Smooth muscle cell (in vitro differentiated cells): ENCODE results near the gene SERPINB11. TPM values are rescaled to one million over a fixed set of nuclear protein-coding genes. Genes with fewer than 3 reads are reported as not detected.

Experiments used
- DNase-seq: peaks from one replicate; lab custom pipeline; 2025; ENCODE audit not compliant: unreplicated experiment; lab: John Stamatoyannopoulos, UW
- H2AFZ ChIP-seq: fragments of 200-600 bp; sonication (generic); 2 replicates; pipeline ENCODE4 v1.6.0; 2016; ENCODE audit warnings: antibody characterized with exemption, low read depth, mild to moderate bottlenecking
- H3F3A ChIP-seq: fragments of 200-600 bp; sonication (generic); 2 replicates; pipeline ENCODE4 v1.6.0; 2017; ENCODE audit warnings: antibody characterized with exemption, low read depth
- H3K27ac ChIP-seq: fragments of 200-600 bp; sonication (generic); 2 replicates; pipeline ENCODE4 v1.5.1; 2016; ENCODE audit warnings: low read depth, mild to moderate bottlenecking
- H3K27me3 ChIP-seq: fragments of 200-600 bp; sonication (generic); 2 replicates; pipeline ENCODE4 v1.6.1; 2016; ENCODE audit warnings: low read depth, mild to moderate bottlenecking
- H3K36me3 ChIP-seq: fragments of 200-600 bp; sonication (generic); 2 replicates; pipeline ENCODE4 v1.5.1; 2016; ENCODE audit warnings: low read depth
- H3K4me1 ChIP-seq: fragments of 200-600 bp; sonication (generic); 2 replicates; pipeline ENCODE4 v1.5.1; 2016; ENCODE audit warnings: low read depth
- H3K4me2 ChIP-seq: fragments of 200-600 bp; sonication (generic); 2 replicates; pipeline ENCODE4 v1.6.0; 2016; ENCODE audit warnings: mild to moderate bottlenecking
- H3K4me3 ChIP-seq: fragments of 200-600 bp; sonication (generic); 2 replicates; pipeline ENCODE4 v1.5.1; 2016; ENCODE audit warnings: mild to moderate bottlenecking
- H3K79me2 ChIP-seq: fragments of 200-600 bp; sonication (generic); 2 replicates; pipeline ENCODE4 v1.6.0; 2016; ENCODE audit warnings: low read depth, mild to moderate bottlenecking
- H3K9ac ChIP-seq: fragments of 200-600 bp; sonication (generic); 2 replicates; pipeline ENCODE4 v1.6.0; 2016; ENCODE audit warnings: low read depth
- H3K9me3 ChIP-seq: fragments of 200-600 bp; sonication (generic); replicated peaks from 2 replicates; pipeline ENCODE4 v1.5.1; 2016; ENCODE audit warnings: low read depth
- H4K20me1 ChIP-seq: fragments of 200-600 bp; sonication (generic); 2 replicates; pipeline ENCODE4 v1.6.0; 2016; ENCODE audit warnings: low read depth
- CTCF ChIP-seq: fragments of 200-600 bp; sonication (generic); IDR thresholded peaks from 2 replicates; pipeline ENCODE4 v1.5.1; 2017; ENCODE audit warnings: borderline replicate concordance, mild to moderate bottlenecking, antibody characterized with exemption; ENCODE audit not compliant: insufficient read depth, poor library complexity, severe bottlenecking
- WGBS: methylation state at CpG from one replicate; pipeline ENCODE4 v1.1.7; 2016; ENCODE audit warnings: low lambda C conversion rate; 5-methylcytosine and 5-hydroxymethylcytosine counted together
- polyA plus RNA-seq: library from polyadenylated mRNA; unstranded; fragments of >200 nt; fragmentation: Nextera tagmentation; extraction: Ambion mirVana; gene quantifications from 2 replicates; pipeline ENCODE4 v1.2.1, GENCODE V29; 2016
- total RNA-seq: library from RNA; depleted of rRNA; stranded (reverse); fragments of >200 nt; gene quantifications from 2 replicates; pipeline ENCODE4 v1.2.3, GENCODE V29; 2014

Gene SERPINB11
- total and polyA plus RNA-seq, 2 experiments from 2014 or later, result 0.25 to 1.4 TPM

DNA sequence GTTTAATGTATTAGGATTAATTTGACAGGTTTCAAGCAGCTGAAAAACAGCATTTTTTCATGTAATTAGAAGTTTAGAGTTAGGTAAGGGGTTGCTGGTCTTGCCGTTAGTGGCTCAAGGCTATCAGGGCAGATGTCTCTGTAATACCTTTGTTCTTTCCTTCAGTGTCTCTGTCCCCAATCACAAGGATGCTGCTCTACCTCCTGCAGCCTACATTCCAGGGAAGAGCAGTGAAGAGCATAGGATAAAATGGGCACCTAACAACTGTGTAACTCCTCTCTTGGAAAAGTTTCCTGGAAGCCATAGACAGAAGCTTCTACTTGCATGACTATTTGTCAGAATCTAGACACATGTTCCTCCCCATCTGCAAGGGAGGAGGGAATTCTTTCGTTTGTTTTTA, 63.1 kb downstream of the SERPINB11 start:
- no peak for DNase-seq
- Histone ChIP-seq H3K9me3 (no peaks in the 10 kb centered on the region), H3K27me3 (no peaks in the 10 kb centered on the region), H2AFZ (no peak overlapping the region), H3K4me1 (no peaks in the 10 kb centered on the region), H3F3A (no peaks in the 10 kb centered on the region), H3K9ac (no peak overlapping the region), H3K36me3 (no peaks in the 10 kb centered on the region), H3K79me2 (no peaks in the 10 kb centered on the region), H3K4me3 (no peak overlapping the region), H3K27ac (no peak overlapping the region), H4K20me1 (no peaks in the 10 kb centered on the region), H3K4me2 (no peak overlapping the region)
- no peak for TF ChIP-seq CTCF
- 86% methylated on average over 2 of the region's 2 CpGs for WGBS

Other genes with a start within 250 kb of the SERPINB11 start
- gene SERPINB5, start 226.0 kb upstream of the SERPINB11 start, total RNA-seq, result 26.8 and 32.5 TPM in 2 replicates
- 7.6 and 18.3 TPM in 2 replicates for gene SERPINB5, start 226.0 kb upstream of the SERPINB11 start, polyA plus RNA-seq
- gene SERPINB12, start 160.6 kb upstream of the SERPINB11 start, total RNA-seq, result 16.4 and 17.0 TPM in 2 replicates
- gene SERPINB12, start 160.6 kb upstream of the SERPINB11 start, polyA plus RNA-seq, result 0.27 and 1.3 TPM in 2 replicates
- gene SERPINB13, start 115.6 kb upstream of the SERPINB11 start, total RNA-seq, result 103 and 107 TPM in 2 replicates
- 12.5 and 18.6 TPM in 2 replicates for gene SERPINB13, start 115.6 kb upstream of the SERPINB11 start, polyA plus RNA-seq
- gene SERPINB4, start 58.7 kb upstream of the SERPINB11 start, total RNA-seq, result 11.1 and 14.8 TPM in 2 replicates
- gene SERPINB4, start 58.7 kb upstream of the SERPINB11 start, polyA plus RNA-seq, result 0.46 and 1.7 TPM in 2 replicates
- gene SERPINB3, start 41.1 kb upstream of the SERPINB11 start, total RNA-seq, result 142 and 148 TPM in 2 replicates
- gene SERPINB3, start 41.1 kb upstream of the SERPINB11 start, polyA plus RNA-seq, result 17.5 and 44.0 TPM in 2 replicates
- 111 and 174 TPM in 2 replicates for gene SERPINB7, start 72.5 kb downstream of the SERPINB11 start, total RNA-seq
- 18.4 and 30.0 TPM in 2 replicates for gene SERPINB7, start 72.5 kb downstream of the SERPINB11 start, polyA plus RNA-seq
- gene SERPINB2, start 184.7 kb downstream of the SERPINB11 start, total RNA-seq, result 26.8 and 29.8 TPM in 2 replicates
- gene SERPINB2, start 184.7 kb downstream of the SERPINB11 start, polyA plus RNA-seq, result 8.9 and 15.5 TPM in 2 replicates
- 0.31 TPM in 1 of 2 replicates, not detected in the other for gene SERPINB10, start 205.0 kb downstream of the SERPINB11 start, total RNA-seq
- not detected in 2 replicates for gene SERPINB10, start 205.0 kb downstream of the SERPINB11 start, polyA plus RNA-seq
- gene HMSD, start 246.3 kb downstream of the SERPINB11 start, total RNA-seq, result not detected in 2 replicates
- 0.26 and 0.64 TPM in 2 replicates for gene HMSD, start 246.3 kb downstream of the SERPINB11 start, polyA plus RNA-seq